Measurements from ENCODE around the gene SAT2. TPM values are rescaled to one million over a fixed set of nuclear protein-coding genes. Genes with fewer than 3 reads are reported as not detected.

Gene SAT2
- total and polyA plus RNA-seq, 2 of the 13 experiments (the other 11 are each of a cell fraction or from before 2014, with no cell fraction given): 37.6 to 93.7 TPM

DNA sequence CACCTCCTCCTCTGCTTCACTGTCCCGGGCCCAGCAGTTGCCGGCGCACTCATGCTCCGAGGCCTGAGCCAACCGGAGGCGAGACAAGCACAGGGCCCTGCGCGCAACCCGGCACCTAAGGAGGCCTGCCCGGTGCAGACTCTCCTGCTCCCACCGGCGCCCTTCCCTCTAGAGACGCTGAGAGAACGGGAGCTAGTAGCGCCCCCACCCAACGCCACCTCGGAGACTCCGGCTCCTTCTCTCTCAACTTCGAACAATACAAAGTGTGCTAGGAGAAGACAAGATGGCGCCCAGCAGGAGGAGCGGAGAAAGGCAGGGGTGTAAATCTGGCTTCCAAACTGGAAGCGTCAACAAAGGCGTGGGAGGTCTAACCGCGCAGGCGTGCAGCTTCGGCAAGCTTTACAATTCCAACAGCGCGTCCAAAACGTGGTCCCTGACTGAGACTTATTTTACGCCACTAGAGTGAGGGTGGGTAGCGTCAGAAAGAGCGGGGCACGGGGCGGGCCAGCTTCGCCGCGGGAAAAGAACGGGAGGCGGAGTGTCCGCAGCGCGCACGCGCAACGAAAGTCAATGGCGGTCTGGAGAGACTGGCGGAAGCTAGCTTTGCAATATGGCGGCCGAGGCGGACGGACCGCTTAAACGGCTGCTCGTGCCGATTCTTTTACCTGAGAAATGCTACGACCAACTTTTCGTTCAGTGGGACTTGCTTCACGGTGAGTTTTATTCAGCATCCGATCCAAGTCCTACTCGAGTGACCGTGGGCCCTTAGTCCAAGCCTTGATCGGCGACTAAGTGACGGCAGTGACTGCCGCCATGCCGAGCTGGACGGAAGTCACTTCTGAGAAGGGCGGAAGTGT, 44.1 kb downstream of the SAT2 start, which contains the start of gene MPDU1 (continued):
- TF ChIP-seq ERF (CRISPR knock-in tag; IDR thresholded peaks at IDR 0.05) (peak; percentile 83), ZNF614 (CRISPR knock-in tag; IDR thresholded peaks at IDR 0.05; ENCODE audit: borderline replicate concordance) (no peak), CHD4 (IDR thresholded peaks at IDR 0.05; ENCODE audit: borderline replicate concordance, low read length) (0 out of 2 replicates have a peak, but pooled peaks have one; percentile 31), SRF (IDR thresholded peaks at IDR 0.05; ENCODE audit: low read depth, low read length) (no peak), KMT2B (CRISPR knock-in tag; IDR thresholded peaks at IDR 0.05) (peak; percentile 83; the same call in 1 of the 2 replicates), ZBTB8A (CRISPR knock-in tag; IDR thresholded peaks at IDR 0.05; ENCODE audit: borderline replicate concordance, low read depth) (no peak), PHB2 (IDR thresholded peaks at IDR 0.05; ENCODE audit: partially characterized antibody) (no peak), BORCS8-MEF2B (CRISPR knock-in tag; IDR thresholded peaks at IDR 0.05) (peak; percentile 70), RFXAP (CRISPR knock-in tag; IDR thresholded peaks at IDR 0.05; ENCODE audit: borderline replicate concordance) (peak; percentile 90), ZNF816 (CRISPR knock-in tag; IDR thresholded peaks at IDR 0.05; ENCODE audit: borderline replicate concordance) (peak; percentile 85), ZNF432 (CRISPR knock-in tag; IDR thresholded peaks at IDR 0.05; ENCODE audit: borderline replicate concordance) (no peak), KDM3A (CRISPR knock-in tag; IDR thresholded peaks at IDR 0.05; ENCODE audit: low read depth) (no peak), CBFB (CRISPR knock-in tag; IDR thresholded peaks at IDR 0.05) (peak; percentile 65)
- TF ChIP-seq, protein P1, sequence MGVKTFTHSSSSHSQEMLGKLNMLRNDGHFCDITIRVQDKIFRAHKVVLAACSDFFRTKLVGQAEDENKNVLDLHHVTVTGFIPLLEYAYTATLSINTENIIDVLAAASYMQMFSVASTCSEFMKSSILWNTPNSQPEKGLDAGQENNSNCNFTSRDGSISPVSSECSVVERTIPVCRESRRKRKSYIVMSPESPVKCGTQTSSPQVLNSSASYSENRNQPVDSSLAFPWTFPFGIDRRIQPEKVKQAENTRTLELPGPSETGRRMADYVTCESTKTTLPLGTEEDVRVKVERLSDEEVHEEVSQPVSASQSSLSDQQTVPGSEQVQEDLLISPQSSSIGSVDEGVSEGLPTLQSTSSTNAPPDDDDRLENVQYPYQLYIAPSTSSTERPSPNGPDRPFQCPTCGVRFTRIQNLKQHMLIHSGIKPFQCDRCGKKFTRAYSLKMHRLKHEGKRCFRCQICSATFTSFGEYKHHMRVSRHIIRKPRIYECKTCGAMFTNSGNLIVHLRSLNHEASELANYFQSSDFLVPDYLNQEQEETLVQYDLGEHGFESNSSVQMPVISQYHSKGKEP (CRISPR knock-in tag; IDR thresholded peaks at IDR 0.05): 0 out of 2 replicates have a peak, but pooled peaks have one; percentile 22
- TF ChIP-seq, protein P2, sequence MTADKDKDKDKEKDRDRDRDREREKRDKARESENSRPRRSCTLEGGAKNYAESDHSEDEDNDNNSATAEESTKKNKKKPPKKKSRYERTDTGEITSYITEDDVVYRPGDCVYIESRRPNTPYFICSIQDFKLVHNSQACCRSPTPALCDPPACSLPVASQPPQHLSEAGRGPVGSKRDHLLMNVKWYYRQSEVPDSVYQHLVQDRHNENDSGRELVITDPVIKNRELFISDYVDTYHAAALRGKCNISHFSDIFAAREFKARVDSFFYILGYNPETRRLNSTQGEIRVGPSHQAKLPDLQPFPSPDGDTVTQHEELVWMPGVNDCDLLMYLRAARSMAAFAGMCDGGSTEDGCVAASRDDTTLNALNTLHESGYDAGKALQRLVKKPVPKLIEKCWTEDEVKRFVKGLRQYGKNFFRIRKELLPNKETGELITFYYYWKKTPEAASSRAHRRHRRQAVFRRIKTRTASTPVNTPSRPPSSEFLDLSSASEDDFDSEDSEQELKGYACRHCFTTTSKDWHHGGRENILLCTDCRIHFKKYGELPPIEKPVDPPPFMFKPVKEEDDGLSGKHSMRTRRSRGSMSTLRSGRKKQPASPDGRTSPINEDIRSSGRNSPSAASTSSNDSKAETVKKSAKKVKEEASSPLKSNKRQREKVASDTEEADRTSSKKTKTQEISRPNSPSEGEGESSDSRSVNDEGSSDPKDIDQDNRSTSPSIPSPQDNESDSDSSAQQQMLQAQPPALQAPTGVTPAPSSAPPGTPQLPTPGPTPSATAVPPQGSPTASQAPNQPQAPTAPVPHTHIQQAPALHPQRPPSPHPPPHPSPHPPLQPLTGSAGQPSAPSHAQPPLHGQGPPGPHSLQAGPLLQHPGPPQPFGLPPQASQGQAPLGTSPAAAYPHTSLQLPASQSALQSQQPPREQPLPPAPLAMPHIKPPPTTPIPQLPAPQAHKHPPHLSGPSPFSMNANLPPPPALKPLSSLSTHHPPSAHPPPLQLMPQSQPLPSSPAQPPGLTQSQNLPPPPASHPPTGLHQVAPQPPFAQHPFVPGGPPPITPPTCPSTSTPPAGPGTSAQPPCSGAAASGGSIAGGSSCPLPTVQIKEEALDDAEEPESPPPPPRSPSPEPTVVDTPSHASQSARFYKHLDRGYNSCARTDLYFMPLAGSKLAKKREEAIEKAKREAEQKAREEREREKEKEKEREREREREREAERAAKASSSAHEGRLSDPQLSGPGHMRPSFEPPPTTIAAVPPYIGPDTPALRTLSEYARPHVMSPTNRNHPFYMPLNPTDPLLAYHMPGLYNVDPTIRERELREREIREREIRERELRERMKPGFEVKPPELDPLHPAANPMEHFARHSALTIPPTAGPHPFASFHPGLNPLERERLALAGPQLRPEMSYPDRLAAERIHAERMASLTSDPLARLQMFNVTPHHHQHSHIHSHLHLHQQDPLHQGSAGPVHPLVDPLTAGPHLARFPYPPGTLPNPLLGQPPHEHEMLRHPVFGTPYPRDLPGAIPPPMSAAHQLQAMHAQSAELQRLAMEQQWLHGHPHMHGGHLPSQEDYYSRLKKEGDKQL (CRISPR knock-in tag; IDR thresholded peaks at IDR 0.05; ENCODE audit: low read depth): no peak
- TF ChIP-seq, protein P3, sequence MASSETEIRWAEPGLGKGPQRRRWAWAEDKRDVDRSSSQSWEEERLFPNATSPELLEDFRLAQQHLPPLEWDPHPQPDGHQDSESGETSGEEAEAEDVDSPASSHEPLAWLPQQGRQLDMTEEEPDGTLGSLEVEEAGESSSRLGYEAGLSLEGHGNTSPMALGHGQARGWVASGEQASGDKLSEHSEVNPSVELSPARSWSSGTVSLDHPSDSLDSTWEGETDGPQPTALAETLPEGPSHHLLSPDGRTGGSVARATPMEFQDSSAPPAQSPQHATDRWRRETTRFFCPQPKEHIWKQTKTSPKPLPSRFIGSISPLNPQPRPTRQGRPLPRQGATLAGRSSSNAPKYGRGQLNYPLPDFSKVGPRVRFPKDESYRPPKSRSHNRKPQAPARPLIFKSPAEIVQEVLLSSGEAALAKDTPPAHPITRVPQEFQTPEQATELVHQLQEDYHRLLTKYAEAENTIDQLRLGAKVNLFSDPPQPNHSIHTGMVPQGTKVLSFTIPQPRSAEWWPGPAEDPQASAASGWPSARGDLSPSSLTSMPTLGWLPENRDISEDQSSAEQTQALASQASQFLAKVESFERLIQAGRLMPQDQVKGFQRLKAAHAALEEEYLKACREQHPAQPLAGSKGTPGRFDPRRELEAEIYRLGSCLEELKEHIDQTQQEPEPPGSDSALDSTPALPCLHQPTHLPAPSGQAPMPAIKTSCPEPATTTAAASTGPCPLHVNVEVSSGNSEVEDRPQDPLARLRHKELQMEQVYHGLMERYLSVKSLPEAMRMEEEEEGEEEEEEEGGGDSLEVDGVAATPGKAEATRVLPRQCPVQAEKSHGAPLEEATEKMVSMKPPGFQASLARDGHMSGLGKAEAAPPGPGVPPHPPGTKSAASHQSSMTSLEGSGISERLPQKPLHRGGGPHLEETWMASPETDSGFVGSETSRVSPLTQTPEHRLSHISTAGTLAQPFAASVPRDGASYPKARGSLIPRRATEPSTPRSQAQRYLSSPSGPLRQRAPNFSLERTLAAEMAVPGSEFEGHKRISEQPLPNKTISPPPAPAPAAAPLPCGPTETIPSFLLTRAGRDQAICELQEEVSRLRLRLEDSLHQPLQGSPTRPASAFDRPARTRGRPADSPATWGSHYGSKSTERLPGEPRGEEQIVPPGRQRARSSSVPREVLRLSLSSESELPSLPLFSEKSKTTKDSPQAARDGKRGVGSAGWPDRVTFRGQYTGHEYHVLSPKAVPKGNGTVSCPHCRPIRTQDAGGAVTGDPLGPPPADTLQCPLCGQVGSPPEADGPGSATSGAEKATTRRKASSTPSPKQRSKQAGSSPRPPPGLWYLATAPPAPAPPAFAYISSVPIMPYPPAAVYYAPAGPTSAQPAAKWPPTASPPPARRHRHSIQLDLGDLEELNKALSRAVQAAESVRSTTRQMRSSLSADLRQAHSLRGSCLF (CRISPR knock-in tag; IDR thresholded peaks at IDR 0.05; ENCODE audit: borderline replicate concordance): no peak

Data from HepG2 (cell line).